Astrocyte (in vitro differentiated cells and primary cell): Measurements from ENCODE around the gene PCID2.

ENCODE experiments used
- CTCF ChIP-seq: IDR thresholded peaks from 2 replicates; pipeline ENCODE4 v1.5.1; 2011; ENCODE audit warnings: low read depth, mild to moderate bottlenecking, inconsistent platforms, low read length, moderate library complexity; ENCODE audit not compliant: insufficient read depth
- EZH2 ChIP-seq: IDR thresholded peaks from 2 replicates; pipeline ENCODE4 v1.6.1; 2012; ENCODE audit warnings: mild to moderate bottlenecking, low read length, inconsistent platforms; ENCODE audit not compliant: insufficient read depth

DNA sequence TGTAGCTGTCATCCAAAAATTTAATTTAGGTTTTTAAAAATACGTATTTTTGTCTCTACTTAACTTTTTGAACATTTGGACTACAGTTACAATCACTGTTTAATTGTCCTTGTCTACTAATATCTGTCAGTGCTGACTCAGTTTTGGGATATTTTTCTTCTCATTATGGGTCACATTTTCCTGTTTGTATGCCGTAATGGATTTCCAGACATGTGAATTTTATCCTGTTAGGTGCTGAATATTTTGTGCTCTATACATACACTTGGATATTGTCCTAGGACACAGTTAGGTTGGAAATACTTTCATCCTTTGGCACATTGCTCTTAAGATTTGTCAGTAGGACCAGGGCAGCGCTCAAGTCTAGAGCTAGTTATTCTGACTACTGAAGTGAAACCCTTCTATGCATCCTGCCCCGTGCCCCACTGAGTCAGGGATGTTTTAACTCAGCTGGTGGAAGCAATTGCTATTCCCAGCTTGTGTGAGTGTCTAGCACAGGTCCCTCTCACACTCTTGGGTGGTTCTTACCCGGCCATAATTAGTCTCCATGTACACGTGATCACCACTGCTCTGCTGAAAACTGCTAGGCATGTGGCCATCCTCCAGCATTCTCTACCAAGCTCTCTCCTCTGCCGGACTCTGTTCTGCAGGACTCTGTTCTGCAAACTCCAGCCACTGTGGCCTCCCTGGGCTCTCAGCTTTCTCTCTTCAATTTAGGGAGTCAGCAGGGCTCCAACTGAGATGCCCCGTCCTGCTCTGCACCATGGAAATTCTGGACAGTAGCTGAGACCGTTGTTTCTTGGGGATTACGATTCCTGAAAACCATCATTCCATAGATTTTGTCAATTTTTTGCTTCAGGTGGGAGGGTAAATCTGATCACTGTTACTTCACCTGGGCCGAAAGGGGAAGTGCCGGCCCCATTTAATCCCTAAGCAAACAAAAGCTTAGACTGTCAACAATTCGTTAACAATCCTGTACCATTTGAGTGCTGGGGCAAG, 38.9 kb downstream of the PCID2 start:
- TF ChIP-seq CTCF (no peak), EZH2 (no peak)
